HEK293 (cell line): ENCODE results near the gene MOB1A.

Experiments used
- ATF2 ChIP-seq: fragments of 450-650 bp; formaldehyde crosslinking; IDR thresholded peaks from 2 replicates; pipeline ENCODE4 v1.5.1; 2016; ENCODE audit warnings: missing biosample characterization, missing genetic modification characterization, low read depth
- CTCF ChIP-seq: fragments of 450-650 bp; formaldehyde crosslinking; IDR thresholded peaks from 2 replicates; pipeline ENCODE4 v1.5.1; 2016; ENCODE audit warnings: missing biosample characterization, missing genetic modification characterization
- GLI2 ChIP-seq: fragments of 450-650 bp; formaldehyde crosslinking; IDR thresholded peaks from 2 replicates; pipeline ENCODE4; 2017; ENCODE audit warnings: missing biosample characterization, missing genetic modification characterization, low read depth, borderline replicate concordance
- KLF1 ChIP-seq: fragments of 450-650 bp; formaldehyde crosslinking; IDR thresholded peaks from 2 replicates; pipeline ENCODE4 v1.5.1; 2016; ENCODE audit warnings: missing biosample characterization, missing genetic modification characterization
- SALL2 ChIP-seq: fragments of 450-650 bp; formaldehyde crosslinking; IDR thresholded peaks from 2 replicates; pipeline ENCODE4 v1.5.0; 2017; ENCODE audit warnings: missing biosample characterization, mild to moderate bottlenecking, missing genetic modification characterization, borderline replicate concordance
- ZNF621 ChIP-seq: fragments of 450-650 bp; formaldehyde crosslinking; IDR thresholded peaks from 2 replicates; pipeline ENCODE4 v1.5.1; 2017; ENCODE audit warnings: missing biosample characterization, missing genetic modification characterization
- ZNF626 ChIP-seq: fragments of 450-650 bp; sonication (Bioruptor Pico); formaldehyde crosslinking; IDR thresholded peaks from 2 replicates; pipeline ENCODE4 v1.5.1; 2018; ENCODE audit warnings: missing biosample characterization, missing genetic modification characterization, inconsistent platforms
- ZSCAN5A ChIP-seq: fragments of 450-650 bp; formaldehyde crosslinking; IDR thresholded peaks from 2 replicates; pipeline ENCODE4 v1.5.1; 2016; ENCODE audit warnings: missing biosample characterization, missing genetic modification characterization

- TF ChIP-seq CTCF = no peak
- no peak for TF ChIP-seq ZSCAN5A
- TF ChIP-seq ZNF626 (tag by site-specific recombination) = no peak
- TF ChIP-seq KLF1 = no peak
- no peak for TF ChIP-seq SALL2
- no peak for TF ChIP-seq ATF2 (tag by site-specific recombination)
- no peak for TF ChIP-seq GLI2 (tag by site-specific recombination)
- TF ChIP-seq ZNF621 = no peak
These were observed 20.6 kb upstream of the MOB1A start for GRCh38 chr2:74199275-74199701.
